ENCODE data around the gene IFT27.
"Not testable (repeated sequence)": the region's sequence is repeated elsewhere in the genome, so short reads cannot be mapped to it uniquely, and the experiment has no call there.

Gene IFT27

GRCh38 chr22:36734171-36735058, 41.5 kb downstream of the IFT27 start:
- H3K27ac ChIP-seq: no peak overlapping the region
- TF ChIP-seq CTCF (IDR thresholded peaks at IDR 0.05) (no peak), ZFX (IDR thresholded peaks at IDR 0.05; ENCODE audit: borderline replicate concordance) (no peak)

- TF ChIP-seq CTCF (IDR thresholded peaks at IDR 0.05): no peak
- no peak for TF ChIP-seq ZFX (IDR thresholded peaks at IDR 0.05; ENCODE audit: borderline replicate concordance)
- no peak overlapping the region for H3K27ac ChIP-seq
These were observed 42.6 kb downstream of the IFT27 start for GRCh38 chr22:36733271-36733670.

DNA sequence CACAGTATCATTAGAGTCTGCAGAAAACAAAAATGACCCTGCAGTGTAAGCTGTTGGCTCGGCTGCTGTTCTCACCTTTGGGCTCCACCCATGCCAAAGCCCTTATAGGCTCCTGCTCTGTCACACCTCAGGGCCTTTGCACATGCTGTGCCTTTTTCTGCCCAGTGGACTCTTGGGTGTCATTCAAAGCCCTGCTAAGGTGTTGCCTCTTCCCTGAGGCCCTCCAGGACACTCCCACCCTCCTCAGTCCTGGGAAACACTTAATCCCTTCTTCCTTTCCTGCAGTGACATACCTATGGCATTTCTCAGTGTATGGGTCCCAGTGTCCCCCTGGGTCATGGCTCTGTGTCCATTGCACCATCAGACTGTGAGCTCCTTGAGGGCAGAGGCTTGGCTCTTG, 43.3 kb downstream of the IFT27 start:
- H3K27ac ChIP-seq: no peak overlapping the region
- TF ChIP-seq CTCF (IDR thresholded peaks at IDR 0.05) (no peak), ZFX (IDR thresholded peaks at IDR 0.05; ENCODE audit: borderline replicate concordance) (no peak)

DNA sequence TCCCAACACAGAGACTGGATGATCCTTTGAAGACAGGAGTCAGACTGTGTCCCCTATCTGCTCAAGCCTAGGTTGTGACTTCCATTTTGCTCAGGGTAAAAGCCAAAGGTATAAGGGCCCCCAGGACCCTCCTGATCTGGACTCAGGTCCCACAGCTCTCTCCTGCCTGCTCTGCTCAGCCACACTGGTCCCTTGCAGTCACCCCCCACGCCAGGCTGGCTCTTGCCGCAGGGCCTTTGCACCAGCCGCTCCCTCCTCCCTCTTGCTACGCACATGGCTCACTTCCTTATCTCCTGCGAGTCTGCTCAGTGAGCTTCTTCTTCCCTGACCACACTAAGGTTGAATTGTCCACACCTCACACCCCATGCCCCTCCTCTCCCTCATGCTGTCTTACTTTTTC, 44.0 kb downstream of the IFT27 start:
- no peak overlapping the region for H3K27ac ChIP-seq
- TF ChIP-seq ZFX (IDR thresholded peaks at IDR 0.05; ENCODE audit: borderline replicate concordance) (no peak), CTCF (IDR thresholded peaks at IDR 0.05) (no peak)

DNA sequence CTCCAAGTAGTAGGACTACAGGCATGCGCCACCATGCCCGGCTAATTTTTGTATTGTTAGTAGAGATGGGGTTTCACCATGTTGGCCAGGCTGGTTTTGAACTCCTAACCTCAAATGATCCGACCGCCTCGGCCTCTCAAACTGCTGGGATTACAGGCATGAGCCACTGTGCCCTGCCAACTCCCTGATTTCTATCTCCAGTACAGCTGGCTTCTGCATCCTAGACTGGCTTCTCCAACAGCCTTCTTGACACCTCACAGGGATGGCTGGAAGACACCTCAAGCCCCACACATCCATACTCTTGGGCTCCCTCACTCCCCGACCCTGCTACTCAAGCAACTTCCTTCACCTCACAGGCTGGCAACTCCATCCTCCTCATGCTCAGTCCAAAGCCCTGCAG, 44.6 kb downstream of the IFT27 start:
- H3K27ac ChIP-seq: not testable (repeated sequence)

- TF ChIP-seq ZFX (IDR thresholded peaks at IDR 0.05; ENCODE audit: borderline replicate concordance): no peak
- TF ChIP-seq CTCF (IDR thresholded peaks at IDR 0.05): no peak
- H3K27ac ChIP-seq: no peak overlapping the region
These were observed 45.6 kb downstream of the IFT27 start for GRCh38 chr22:36730176-36730858.

DNA sequence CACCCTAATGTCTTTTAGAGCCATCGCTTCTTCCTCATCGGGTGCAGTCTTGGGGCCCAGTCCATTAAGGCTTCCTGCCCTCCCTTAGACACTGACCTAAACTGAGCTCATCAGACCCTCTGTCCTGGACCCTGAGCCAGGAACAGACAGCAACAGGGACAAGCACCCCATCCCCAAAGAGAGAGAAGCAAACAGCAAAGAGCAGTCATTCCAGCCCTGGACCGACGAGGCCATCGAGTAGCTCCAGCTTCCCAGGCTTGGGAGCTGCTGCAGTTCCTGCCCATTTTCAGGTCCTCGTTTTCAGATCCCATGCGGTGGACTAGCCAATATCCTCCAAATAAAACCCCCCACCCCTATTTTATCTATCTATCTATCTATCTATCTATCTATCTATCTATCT, 46.6 kb downstream of the IFT27 start:
- TF ChIP-seq ZFX (IDR thresholded peaks at IDR 0.05; ENCODE audit: borderline replicate concordance): no peak
- H3K27ac ChIP-seq: no peak overlapping the region

GRCh38 chr22:36728505-36728904, 47.4 kb downstream of the IFT27 start:
- H3K27ac ChIP-seq: no peak overlapping the region
- TF ChIP-seq ZFX (IDR thresholded peaks at IDR 0.05; ENCODE audit: borderline replicate concordance): no peak
- TF ChIP-seq CTCF (IDR thresholded peaks at IDR 0.05): no peak
